ENCODE measurements around the gene EFCAB7.

Gene EFCAB7, protein sequence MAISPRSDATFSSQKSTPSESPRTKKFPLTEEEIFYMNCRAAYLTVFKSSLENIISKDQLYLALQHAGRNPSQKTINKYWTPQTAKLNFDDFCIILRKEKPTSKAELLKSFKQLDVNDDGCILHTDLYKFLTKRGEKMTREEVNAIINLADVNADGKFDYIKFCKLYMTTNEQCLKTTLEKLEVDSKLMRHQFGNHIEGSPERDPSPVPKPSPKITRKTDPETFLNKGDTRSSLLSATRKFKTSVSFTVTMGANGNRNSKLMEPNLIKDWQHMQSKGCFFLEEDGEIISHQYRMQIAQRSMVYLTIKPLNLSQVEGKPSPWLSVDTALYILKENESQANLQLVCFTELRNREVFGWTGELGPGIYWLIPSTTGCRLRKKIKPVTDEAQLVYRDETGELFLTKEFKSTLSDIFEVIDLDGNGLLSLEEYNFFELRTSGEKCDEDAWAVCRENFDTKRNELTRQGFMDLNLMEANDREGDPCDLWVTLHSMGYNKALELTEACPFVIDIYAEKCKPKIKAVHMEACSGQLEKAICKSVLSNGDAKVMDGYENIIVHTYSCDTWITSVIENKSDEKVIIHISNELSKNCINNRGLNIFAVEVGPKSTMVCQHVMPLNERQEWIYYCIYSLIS

DNA sequence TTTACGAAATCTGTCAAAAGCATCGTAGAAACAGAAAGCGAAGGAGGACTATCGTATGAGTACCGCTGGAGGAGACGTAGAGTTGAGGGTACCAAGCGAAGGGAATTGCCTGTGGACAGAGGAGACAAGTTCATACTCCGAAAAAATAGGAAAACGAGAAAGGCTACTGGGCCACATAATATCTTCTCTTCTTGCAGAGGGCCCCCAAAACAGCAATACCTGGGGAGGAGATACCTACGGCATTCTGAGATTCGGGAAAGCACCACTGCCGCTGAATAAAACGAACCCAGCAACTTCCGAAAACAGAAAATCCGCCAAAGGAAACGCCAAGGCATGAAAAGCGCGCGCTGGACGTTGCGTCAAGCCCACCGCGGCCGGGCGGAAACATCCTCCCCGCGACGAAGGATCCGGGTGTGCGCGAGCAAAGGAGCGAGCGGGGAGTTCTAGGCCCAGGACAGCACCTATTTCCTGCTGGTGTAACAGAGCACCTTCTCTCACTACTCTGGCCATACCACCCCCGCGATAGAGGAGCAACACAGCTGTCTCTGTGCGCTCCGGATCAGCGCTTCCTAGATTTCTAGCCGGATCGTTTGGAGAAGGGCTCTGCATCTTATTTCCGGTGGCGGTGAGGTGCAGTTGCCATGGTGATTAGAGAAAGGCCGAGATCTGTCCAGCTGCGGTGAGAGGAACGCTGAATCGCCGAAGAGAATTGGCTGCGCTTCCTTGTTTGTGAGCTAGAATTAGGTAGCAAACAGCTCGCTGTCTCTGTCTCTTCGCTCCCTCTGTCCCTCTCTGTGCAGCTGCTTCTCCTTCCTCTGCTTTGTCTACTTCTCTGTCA is at the start of gene EFCAB7, which contains the start of gene ITGB3BP:
EFCAB7 (plus strand) TSS at position 635 of the 838 bp plus-strand sequence. CDS start 2,048 bp downstream, outside the sequence.
ITGB3BP (minus strand) TSS at position 335 of the 838 bp plus-strand sequence; CDS start at position 243, 92 bp downstream.
- DNase-seq, result peak; percentile 89

DNA sequence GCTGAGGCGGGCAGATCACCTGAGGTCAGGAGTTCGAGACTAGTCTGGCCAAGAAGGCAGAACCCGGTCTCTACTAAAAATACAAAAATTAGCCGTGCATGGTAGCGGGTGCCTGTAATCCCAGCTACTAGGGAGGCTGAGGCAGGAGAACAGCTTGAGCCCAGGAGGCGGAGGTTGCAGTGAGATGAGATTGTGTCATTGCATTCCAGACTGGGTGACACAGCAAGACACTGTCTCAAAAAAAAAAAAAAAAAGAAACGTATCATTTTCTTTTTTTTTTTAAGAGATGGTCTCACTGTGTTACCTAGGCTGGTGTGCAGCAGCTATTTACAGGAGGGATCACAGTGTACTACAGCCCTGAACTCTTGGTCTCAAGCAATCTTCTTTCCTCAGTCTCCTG is 47.6 kb upstream of the EFCAB7 start:
- DNase-seq, result no peak

DNA sequence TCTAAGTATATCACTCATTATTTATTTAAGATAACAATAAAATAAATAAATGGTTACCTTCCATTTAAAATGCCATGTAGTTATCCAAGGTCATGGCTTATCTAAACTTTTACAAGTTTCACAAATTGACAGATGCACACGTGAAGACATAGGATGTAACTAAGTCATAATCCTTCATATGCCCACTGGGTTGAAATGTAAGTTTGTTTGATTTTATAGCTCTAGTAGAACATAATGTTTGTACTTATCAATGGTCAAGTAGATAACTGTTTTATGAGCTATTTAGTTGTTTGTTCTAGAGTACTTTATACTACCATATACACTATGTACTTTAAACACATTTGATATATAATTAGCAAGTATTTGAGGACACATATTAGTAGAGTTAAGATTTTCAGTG is 43.3 kb upstream of the EFCAB7 start:
- no peak for DNase-seq

DNA sequence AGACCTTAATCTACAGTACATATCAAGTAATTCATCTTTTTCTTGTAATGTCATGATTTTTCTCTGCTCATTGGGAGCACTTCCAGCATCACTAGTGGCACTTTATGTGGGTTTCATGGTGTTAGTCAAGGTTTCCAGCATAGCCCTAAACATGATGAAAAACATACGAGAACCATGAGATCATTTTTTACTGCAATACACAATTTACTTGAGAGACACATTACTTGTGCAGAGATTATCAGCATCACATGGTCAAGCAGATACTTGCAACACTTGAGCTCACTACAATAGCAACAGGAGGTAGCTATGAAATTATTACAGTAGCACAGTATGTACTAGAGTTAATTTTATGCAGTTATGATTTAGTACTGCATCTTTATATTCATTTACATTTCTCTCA is 36.7 kb upstream of the EFCAB7 start:
- DNase-seq, result no peak

DNA sequence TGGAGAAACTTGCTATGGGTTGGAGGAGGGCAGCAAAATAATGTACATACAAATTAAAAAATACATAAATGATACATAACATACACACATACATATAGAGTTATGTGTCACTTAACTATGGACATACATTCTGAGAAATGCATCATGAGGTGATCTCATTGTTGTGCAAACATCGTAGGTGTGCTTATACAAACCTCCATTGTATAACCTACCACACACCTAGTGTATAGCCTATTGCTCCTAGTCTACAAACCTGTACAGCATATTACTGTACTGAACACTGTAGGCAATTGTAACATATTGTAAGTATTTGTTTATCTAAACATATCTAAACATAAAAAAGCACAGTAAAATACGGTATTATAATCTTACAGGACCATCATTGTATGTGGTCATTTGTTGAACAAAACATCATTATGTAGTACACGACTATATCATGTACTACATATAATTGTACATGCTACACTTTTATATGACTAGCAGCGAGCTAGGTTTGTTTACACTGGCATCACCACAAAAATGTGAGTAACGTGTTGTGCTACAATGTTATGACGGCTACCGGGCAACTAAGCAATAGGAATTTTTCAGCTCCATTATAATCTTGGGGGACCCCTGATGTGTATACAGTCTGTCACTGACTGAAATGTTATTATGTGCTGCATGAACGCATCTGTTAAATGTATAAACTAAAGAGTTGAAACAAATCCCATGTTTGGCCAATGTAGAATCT is 35.8 kb upstream of the EFCAB7 start:
- DNase-seq, result no peak

DNA sequence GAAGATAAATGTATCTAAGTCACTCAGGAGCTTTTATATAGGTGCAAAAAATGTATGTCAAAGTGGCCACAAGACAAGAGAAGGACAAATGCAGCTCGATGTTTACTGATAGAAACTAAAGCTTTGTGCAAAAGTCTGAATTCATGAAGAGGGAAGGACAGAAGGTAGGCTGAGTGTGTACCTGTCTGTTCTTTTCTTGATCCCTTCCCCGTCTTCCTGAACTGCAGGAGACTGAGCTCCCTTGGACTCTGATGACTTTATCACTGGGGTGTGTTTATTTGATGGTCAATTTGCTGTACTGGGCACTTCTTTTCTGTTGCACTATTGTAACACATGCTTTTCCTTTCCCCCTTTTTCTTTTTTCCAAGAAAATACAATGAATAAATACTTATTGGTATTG is 25.7 kb upstream of the EFCAB7 start:
- no peak for DNase-seq

DNA sequence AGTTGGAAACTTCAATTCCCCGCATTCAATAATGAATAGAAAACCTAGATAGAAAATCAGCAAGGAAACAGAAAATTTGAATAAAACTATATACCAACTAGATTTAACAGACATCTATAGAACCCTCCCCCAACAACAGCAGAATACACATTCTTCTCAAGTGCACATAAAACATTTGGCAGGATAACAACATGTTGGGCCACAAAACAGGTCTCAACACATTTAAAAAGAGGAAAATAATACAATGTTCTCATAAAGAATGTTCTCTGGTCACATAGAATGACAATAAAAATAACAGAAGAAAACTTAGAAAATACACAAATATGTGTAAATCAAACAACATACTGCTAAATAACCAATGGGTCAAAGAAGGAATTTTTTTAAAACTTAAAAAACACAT is 25.2 kb upstream of the EFCAB7 start:
- no peak for DNase-seq

DNA sequence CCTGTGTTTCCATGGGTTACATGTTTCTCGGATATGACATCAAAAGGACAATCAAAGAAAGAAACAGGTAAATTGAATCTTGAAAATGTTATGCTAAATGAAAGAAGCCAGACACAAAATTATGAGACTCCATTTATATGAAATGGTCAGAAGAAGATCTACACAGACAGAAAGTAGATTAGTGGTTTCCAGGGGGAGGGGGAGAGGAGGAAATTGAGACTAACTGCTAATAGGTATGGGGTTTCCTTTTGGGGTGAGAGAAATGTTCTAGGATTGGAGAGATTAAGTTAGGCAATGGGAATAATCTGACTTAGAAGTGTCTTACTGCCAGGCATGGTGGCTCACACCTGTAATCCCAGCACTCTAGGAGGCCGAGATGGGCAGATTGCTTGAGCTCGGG is 22.1 kb upstream of the EFCAB7 start:
- DNase-seq, result no peak

DNA sequence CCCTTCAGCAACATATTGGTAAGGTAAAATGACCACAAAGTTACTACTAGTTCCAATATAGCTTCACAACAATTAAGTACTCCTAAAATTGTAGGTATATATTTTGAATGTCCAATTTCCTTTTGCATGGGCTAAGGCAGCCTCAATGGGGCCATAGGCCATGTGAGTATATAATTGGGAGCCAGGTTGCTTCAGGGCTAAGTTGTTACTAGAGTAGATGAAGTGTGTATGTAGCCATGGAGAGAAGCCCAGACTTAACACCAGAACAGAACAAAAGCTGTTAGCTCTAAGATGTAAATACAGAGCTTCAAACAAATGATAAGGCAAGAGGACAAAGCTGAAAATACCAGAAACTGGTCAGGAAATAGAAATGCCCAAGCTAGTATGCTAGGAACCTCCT is 16.5 kb upstream of the EFCAB7 start:
- no peak for DNase-seq

DNA sequence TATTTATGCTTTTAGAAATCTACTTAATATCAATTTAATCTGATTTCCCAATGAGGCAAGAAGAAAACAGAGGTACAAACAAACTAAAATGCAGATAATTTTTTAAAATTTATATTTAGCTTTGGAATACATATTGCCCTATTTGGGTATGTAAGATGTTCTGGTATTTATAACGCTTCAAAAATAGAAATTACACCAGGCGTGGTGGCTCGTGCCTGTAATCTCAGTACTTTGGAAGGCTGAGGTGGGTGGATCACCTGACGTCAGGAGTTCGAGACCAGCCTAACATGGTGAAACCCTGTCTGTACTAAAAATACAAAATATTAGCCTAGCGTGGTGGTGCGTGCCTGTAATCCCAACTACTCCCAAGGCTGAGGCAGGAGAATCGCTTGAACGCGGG is 13.6 kb upstream of the EFCAB7 start:
- no peak for DNase-seq

DNA sequence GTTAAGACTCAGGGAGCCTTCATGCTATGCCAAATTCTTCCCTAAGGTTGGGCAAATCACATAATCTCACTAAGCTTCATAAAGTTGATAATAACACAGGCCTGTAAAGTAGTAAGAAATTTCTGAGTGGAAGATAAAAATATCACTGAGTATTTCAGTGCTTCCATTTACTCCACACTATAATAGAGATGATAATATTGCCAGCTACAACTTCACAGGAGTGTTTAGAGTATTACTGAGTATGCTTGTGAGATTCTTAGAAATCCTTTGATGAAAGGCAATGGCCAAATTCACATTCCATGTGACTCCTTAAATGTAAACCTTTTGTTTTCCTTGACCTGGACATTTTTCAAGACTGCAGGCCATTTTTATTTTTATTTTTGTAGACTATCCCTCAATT is 10.7 kb upstream of the EFCAB7 start:
- no peak for DNase-seq

DNA sequence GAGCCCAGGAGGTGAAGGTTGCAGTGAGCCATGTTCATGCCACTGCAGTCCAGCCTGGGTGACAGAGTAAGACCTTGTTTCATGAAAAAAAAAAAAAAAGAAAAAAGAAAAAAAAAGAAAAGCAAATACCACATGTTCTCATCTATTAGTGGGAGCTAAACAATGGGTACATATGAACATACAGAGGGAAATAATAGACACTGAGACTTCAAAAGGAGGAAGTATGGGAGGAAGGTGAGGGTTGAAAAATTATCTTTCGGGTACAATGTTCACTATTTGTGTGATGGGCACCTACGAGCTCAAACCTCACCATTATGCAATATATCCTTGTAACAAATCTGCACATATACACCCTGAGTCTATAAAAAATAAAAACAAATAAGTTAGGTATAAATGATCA is 6.7 kb upstream of the EFCAB7 start:
- no peak for DNase-seq

DNA sequence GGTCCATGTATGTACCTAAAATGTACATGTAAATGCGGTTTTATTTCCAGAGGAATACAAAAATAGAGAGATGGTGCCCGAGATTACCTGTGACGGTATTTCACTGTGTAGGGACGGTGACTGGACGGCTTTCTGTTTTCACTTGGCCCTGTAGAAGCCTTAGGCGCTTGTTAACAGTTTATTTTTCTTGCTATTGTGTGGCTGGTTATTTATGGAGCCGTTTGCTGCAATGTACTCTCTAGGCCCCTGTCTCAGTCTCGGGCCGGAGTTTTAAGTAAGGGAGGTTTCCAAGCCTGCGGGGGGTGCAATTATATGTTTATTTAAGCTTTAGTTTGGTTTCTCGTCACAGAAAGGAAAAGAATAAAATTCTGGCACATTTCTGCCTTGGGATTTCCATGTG is 413 bp downstream of the EFCAB7 start:
- no peak for DNase-seq

DNA sequence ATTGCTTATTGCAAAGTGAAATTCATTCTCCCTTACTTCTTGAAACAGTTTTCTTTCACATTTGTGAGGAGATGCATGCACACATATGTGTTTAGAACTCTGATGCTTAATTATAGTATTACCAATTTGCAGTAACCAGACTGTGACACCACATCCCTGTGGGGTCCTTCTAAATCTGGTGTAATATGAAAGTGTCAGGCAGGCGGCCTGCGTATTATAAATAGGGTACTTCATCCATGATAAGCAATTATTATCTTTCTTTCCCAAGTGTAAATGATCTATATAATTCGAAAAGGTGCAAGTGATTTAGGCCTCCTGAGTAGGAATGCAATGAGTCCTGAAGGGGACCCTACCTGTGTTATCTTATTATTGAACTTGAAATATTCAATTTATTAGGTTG is 876 bp downstream of the EFCAB7 start:
- no peak for DNase-seq

DNA sequence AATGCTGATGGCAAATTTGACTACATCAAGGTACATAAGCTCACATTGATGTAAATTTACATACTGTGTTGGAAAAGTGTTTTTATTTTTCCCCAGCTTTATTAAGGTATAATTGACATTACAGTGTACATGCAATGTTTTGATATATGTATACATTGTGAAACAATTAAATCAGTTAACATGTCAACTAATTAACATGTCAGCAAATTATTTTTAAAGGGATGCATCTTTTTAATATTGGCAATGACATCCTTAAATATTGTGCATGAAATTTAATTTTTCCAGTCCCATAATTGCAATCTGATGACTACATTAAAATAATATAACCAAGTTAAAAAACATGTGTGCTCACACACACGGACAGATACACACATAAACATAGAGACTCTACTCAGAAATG is 9.4 kb downstream of the EFCAB7 start:
- no peak for DNase-seq

DNA sequence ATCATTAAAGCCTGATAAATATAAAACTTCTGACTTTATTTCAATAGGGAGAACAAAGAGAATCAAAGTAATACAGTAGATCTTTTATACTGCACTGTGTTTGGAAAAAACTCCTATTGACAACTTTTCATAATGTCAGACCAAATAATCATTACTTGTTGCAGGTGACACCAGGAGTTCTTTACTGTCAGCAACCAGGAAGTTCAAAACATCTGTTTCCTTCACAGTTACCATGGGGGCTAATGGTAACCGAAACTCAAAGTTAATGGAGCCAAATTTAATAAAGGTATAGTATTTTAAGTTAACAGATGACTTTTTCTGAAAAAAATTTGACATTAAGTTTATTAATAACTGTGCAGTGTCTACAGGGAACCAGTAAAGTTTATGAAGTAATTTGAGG is 10.6 kb downstream of the EFCAB7 start:
- no peak for DNase-seq

DNA sequence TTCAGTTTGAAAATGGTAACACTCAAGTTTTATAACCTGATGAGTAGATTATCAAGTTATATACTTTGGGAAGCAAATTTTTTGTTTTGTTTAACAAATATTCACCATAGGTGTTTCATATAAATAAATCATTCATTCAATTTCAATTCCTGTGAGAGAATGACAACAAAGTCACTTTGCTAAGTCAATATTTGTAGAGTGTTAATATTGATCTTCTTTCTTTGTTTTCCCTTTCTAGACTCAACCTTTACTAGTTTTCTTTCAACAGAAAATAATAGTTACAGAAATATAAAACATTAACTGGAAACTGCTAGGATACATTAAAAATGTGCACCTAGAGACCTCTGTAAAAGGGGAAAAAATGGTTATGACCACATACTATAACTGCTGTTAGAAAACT is 11.1 kb downstream of the EFCAB7 start:
- no peak for DNase-seq

DNA sequence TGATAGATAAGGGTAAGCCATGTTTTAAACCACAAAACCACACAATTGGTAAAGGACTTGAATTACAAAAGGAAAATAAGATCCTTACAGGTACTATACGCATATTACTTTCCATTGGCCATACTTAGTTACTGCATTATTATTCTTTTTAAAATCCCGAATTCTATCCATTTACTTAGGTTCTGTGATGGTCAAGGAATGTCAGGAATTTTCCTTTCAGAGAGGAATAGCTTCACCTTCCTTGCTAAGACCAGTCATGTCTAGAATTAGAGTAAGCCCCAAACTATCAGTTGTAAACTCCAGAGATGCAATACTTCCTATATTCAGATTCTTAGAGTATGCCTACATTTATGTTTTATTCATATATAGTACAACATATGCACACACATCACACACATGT is 13.7 kb downstream of the EFCAB7 start:
- DNase-seq, result no peak

DNA sequence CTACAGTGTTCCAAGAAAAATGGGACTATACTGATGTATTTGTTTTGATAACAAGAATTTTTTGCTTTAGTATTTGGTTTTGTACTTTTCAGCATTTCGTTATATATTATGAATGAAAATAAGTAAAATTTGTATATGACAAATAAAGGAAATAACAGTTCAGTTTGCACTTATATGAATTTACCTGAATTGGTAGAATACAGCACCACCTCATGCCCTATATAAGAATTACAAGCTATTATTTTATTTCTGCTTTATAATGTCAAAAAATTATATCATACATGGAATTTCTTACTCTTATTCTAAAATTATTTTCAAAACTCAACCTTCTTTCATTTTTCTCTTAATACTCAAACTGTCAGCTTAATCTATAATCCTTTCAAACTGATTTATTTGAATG is 14.6 kb downstream of the EFCAB7 start:
- DNase-seq, result no peak

DNA sequence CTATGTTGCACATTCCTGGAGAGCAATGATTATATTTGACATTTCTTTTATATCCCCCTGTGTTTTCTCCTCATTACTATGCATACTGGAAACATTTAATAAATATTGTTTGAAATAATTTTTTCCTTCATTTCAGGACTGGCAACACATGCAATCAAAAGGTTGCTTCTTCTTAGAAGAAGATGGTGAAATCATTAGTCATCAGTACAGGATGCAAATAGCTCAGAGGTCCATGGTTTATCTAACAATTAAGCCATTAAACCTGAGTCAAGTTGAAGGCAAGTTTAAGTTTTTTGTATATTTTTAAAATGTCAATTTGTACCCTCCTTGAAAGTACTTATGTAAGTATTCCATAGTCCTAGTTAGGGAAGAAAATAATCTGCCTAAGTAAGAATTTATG is 22.5 kb downstream of the EFCAB7 start:
- DNase-seq, result no peak

DNA sequence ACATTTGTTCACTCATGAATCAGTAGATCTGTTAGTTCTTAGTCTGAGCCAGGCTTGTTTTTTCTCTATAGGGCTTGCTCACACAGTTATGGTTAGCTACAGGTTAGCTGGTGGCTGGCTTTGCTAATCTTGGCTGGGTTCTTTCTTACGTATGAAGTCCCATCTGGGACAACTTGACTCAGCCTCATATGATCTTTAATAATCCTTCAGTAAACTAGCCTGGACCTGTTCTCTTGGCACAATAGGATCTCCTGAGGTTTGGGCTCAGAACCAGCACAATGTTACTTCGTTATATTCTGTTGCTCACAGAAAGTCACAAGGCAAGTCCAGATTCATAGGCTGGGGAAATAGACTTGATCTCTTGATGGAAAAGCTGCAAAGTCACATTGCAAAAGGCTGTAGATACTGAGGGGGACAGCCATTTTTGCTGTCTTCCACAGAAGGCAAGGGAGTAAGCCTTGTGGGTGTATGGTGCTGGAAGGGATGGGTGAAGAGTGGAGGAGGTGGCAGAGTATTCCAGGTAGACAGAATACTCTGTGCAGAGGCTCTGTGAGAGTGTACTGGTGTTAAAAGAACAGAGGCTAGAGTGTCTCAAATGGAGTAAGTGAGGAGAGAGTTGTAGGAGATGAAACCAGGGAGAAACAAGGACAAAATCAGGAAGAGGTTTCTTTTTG is 24.4 kb downstream of the EFCAB7 start:
- DNase-seq, result no peak

DNA sequence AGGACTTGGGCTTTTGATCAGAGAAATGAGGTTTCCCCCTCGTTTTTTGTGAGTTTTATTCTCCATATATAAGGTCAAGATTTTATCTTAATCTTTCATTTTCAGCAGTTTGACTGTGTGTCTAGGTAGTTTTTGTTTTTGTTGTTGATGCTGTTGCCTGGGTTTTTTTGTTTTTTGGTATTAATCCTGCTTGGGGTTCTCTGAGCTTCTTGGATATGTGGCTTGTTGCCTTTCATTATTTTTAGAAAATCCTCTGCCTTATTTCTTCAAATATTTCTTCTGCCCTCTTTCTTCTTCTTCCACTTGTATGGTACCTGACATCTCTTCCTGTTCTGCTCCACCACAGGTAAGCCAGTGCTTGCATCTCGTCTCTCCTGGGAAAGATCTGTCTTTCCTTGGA is 25.0 kb downstream of the EFCAB7 start:
- DNase-seq, result no peak
